ENCODE results near the gene RSPH9.

Gene RSPH9, protein sequence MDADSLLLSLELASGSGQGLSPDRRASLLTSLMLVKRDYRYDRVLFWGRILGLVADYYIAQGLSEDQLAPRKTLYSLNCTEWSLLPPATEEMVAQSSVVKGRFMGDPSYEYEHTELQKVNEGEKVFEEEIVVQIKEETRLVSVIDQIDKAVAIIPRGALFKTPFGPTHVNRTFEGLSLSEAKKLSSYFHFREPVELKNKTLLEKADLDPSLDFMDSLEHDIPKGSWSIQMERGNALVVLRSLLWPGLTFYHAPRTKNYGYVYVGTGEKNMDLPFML

DNA sequence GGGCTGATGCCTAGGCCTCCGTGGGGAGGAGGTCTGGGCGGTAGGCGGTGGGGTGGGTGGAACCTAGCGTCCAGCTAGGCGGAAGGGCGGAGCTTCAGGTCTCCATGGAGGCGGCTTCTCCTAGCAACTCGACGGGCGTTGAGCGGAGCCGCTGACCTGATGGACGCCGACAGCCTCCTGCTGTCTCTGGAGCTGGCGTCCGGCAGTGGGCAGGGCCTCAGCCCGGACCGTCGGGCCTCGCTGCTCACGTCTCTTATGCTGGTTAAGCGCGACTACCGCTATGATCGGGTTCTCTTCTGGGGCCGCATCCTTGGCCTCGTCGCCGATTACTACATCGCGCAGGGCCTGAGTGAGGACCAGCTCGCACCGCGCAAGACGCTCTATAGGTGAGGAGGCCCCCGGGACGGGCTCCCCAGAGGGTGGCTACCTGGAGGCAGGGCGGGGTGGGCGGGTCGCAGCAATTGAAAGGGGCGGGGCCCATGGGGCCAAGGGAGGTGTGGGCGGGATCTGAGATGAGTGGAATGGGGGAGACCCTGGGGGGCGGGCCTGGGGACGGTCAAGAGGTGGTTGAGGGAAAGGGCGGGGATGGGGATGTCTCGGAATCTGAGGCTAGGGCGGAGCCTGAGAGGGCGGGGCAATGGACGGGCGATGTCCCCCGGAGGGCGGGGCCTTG is at the start of gene RSPH9:
Gene RSPH9 (plus strand): TSS at position 97 of the 673 bp plus-strand sequence. CDS start 63 bp downstream, at position 160.
- peak; percentile 95 for DNase-seq

DNA sequence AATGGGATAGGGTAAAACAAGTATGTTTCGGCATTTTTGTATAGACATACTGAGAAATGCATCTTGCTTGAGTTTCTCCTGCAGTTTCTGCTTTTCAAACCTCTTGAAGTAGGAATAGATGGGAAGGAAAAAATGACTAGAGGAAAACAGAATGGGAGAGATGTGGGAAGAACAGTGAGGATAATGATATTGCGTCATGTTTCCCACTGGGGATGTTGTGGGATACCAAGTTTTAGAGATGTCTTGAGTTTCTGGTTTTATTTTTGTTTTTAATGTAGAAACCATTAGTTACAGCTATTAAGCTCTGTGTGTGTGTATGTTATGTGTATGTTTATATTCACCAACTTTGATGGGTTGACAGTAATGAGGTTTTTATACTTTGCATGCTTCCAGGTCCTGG is 44.2 kb upstream of the RSPH9 start:
- DNase-seq: no peak

DNA sequence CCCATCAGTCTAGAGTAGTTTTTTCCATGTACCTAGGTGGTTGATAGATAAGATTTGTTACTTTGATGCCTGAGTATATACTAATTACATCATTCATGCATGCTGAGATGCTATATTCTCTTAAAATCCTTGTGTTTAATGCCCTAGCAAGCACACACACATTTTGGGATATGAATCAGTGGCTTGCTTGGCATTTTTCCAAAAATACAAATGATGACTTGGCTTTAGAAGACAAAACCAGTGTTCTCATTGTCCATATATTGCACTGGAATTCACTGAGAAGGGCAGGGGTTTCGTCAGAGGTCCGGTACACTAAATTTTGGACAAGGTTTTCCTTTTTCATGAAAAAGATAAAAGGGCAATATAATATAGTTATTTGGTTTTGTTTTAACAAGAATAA is 40.7 kb upstream of the RSPH9 start:
- DNase-seq: no peak

GRCh38 chr6:43606019-43606418 is 38.8 kb upstream of the RSPH9 start:
- DNase-seq: no peak

GRCh38 chr6:43608310-43608763 is 36.5 kb upstream of the RSPH9 start:
- DNase-seq: peak; percentile 80

DNA sequence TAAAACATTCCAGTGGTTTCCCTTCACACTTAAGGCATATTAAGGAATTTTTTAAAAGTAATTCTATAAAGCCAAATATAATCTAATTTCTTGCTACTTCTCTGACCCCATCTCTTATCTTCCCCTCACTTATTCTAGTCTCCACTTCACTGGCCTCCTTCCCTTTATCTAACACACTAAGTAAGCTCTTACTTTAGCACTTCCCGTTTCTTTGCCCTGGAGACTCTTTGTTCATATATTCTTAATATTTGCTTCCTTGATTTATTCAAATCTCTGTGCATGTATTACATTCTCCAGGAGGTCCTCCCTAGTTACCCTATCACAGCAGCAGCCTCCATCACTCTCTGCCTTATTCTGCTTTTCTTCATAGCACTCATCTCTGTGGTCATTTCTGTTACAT is 36.0 kb upstream of the RSPH9 start:
- DNase-seq: no peak

DNA sequence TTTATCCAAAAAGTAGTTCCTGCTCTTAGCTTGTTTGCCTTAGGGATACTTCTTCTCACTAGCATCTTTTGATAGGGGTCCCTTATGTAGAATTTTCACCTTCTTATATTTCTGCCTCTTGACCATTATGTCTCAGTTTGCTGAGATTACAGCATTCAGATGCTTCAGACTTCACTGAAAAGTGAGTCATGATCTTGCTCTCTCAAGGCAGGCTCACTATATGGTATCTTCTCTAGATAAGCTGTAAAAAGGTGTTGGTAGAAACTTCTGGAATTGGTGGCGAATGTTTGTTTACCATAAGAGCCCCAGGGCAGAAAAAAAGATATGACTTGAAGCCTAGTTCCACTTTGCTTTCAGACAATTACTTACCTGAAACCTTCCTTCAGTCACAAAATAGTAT is 35.4 kb upstream of the RSPH9 start:
- DNase-seq: no peak

- DNase-seq: no peak
Observed at GRCh38 chr6:43610431-43610830, 34.4 kb upstream of the RSPH9 start.

DNA sequence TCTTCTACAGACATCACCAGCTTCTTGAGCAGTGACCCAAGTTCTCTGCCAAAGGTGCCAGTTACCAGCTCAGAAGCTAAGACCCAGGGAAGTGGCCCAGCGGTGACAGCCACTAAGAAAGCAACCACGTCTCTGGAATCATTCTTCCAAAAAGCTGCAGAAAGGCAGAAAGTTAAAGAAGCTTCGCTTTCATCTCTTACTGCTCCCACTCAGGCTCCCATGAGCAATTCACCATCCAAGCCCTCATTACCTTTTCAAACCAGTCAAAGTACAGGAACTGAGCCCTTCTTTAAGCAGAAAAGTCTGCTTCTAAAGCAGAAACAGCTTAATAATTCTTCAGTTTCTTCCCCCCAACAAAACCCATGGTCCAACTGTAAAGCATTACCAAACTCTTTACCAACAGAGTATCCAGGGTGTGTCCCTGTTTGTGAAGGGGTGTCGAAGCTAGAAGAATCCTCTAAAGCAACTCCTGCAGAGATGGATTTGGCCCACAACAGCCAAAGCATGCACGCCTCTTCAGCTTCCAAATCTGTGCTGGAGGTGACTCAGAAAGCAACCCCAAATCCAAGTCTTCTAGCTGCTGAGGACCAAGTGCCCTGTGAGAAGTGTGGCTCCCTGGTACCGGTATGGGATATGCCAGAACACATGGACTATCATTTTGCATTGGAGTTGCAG is 31.0 kb upstream of the RSPH9 start:
- DNase-seq: no peak

DNA sequence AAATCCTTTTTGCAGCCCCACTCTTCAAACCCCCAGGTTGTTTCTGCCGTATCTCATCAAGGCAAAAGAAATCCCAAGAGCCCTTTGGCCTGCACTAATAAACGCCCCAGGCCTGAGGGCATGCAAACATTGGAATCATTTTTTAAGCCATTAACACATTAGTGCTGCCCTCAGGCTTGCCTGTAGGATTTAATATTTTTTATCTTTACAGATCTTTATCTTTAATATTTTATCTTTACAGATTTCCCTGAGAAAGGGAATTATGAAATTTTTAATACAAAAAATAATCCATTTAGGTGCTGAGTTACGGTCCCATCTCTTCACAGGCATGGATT is 30.5 kb upstream of the RSPH9 start:
- no peak for DNase-seq

DNA sequence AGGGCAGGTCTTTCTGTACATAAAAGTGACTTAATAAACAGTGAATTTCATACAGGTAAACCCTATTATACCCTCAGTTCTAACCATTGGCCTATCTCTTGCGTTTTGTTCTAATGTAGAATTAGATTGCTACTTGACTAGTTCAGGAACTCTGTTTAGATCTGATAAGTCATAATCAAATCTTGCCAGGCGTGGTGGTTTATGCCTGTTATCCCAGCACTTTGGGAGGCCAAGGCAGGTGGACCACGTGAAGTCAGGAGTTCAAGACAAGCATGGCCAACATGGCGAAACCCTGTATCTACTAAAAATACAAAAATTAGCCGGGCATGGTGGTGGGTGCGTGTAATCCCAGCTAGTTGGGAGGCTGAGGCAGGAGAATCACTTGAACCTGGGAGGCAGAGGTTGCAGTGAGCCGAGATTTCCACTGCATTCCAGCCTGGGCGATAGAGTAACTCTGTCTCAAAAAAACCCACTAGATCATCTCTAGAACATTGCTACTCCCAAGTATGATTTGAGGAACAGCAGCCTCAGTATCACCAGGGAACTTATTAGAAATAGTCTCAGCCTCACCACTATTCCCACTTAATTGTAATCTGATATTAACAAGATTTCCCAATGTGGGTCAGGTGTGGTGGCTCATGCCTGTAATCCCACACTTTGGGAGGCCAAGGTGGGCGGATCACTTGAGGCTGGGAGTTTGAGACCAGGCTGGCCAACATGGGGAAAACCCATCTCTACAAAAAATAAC is 27.9 kb upstream of the RSPH9 start:
- DNase-seq: no peak

- DNase-seq: no peak
Observed at GRCh38 chr6:43621078-43621835, 23.6 kb upstream of the RSPH9 start.

DNA sequence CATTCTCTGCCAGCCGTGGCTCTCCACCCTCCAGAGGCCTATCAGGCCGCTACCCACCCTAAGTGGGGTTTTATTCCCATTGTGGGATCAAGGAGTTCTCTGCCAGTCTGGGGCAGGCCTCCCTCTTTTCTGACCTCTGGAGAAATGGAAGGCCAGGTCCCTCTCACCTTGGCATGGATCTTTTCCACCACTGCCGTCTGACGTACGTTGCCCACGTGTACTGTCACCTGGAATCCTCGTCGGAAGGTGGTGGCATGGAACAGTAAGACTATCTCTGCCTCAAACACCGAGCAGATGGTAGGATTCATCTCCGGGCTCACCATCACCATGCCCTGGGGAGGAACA is 23.0 kb upstream of the RSPH9 start:
- DNase-seq: no peak

DNA sequence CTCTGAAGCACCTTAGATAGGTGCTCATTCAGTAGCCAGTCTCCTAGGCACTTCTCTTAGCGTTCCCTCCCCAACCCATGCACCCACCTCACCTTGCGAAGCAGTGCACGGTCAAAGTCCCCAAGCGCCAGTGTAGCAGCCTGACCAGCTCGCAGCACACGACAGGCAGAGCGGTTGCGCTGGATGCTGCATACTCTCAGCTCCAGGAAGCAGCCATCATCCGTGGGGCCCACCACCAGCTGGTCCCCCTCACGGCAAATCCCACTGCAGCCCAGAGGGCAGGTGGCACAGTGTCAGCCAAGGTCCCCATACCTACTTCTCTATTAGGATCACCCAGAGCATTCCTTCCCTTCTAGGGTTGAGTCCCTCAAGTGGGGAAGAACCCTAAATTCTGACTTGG is 22.3 kb upstream of the RSPH9 start:
- no peak for DNase-seq

DNA sequence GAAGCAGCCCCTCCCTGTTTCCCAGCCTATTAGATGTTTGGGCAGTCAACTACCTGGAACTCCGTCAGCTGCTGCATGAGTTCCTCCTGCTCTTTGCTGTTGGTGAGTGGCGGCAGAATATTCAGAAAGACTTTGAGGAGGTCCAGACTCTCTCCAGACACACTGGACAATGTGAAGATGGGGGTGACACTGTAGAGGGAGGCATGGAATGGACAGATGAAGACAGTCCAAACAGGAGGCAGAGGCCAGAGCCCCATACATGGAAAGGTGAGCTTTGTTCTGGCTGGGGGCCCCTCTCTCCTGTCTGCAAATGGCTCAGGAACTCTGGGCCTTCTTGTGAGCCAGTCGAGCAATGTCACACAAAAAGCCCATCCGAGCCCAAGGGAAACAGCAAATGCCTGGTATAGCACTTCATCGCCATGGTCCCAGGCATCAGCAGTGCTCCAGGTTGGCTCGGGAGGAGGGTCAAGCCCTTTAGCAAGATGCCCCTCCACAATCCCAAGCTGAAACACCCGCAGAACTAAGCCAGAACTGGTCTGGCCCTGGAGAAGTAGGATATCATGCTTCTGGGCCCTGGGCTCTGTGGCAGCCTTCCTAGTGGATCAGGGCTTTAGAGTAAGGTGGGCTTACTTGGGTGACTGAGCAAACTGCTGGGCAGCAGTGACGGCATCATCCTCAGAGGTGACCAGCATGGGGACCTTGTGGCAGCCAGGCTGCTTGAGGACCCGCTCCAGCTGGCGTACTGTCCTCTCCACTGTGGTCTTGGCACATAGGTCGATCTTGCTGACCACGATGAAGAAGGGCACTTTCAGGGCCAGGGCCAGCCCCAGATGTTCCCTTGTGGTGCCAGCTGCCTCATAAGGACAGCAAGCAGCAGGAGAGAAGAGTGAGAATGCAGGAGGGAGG is 20.7 kb upstream of the RSPH9 start:
- DNase-seq: no peak

- DNase-seq: no peak
Observed at GRCh38 chr6:43624786-43625288, 20.0 kb upstream of the RSPH9 start.

DNA sequence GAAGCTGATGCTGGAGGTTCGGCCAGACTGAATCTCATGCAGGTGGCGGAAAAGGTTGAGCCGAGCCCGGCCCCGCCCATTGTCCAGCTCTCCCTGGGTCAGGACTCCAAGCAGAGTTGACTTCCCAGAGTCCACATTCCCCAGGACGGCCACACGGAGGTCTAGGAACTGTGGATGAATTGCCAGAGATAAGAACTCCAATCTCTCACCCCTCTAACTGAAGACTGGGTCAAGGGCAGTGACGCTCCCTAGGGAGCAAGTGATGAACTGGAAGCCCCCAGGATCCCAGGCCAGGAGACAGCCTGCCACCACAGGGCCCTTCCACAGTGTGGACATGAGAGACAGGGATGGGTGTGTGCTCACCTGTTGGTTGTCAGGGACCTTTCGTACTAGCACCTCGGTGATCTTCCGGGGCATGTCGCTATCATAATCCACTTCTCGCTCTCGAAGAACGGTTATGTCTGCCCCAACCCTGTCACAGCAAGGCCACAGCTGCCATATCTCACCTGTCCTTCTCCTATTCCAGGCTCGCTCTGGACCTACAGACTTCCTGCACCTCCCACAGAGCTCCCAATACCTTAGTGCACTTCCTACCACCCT is 19.3 kb upstream of the RSPH9 start:
- DNase-seq: no peak

GRCh38 chr6:43627008-43627825 is 17.6 kb upstream of the RSPH9 start:
- peak; percentile 63 for DNase-seq

DNA sequence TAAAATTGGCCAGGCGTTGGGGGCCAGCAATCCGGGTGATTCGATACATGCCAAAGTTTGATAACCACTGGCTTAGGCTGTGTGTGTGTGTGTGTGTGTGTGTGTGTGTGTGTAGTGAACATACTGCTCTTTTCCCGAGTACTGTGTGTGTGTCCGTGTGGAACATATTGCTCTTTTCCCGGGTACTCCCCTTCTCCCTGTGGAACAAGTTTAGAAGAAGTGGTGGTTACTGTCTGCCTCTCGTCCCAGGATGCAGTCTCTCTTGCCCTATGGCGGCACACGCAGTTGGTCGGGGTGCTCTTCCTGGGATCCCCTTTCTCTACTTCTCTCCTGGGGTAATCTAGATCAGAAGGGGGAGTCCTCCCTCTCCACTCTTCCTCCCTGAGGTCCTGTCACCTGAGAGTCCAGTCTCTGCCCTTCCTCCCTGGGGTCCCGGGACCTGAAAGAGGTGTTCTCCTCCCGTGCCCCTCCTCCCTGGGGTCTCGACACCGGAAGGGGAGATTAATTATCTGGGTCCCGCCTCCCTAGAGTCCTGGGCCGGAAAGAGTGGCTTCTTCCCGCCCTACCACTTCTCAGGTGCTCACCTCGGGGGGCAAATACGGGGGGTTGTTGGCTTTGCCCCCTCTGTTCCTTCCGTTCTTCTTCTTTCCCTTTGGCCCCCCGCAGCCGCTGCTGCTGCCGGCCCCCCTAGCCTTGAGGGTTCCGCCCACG is 16.3 kb upstream of the RSPH9 start:
- DNase-seq: peak; percentile 67
